WTC11 (cell line): ENCODE data around the gene MTA3. TPM values are rescaled to one million over a fixed set of nuclear protein-coding genes. Genes with fewer than 3 reads are reported as not detected.

Experiments used
- ATAC-seq: fragments of 200-7000 bp; cut with Tn5 transposase; 2 replicates; pipeline ENCODE4 v1.10.0; 2021; ENCODE audit warnings: mild to moderate bottlenecking, moderate library complexity
- CTCF ChIA-PET: fragments of 300-600 bp; sonication (Branson Sonifier 250); formaldehyde crosslinking; loops from one replicate; lab custom pipeline; 2021; ENCODE audit warnings: antibody characterized with exemption; lab: Charles Lee
- POLR2A ChIA-PET: fragments of 350-600 bp; sonication (Branson Sonifier 250); formaldehyde crosslinking; loops from one replicate; lab custom pipeline; 2021; ENCODE audit warnings: antibody characterized with exemption; lab: Charles Lee
- DNase-seq: peaks from one replicate; pipeline ENCODE4 v3.0.0; 2021; ENCODE audit warnings: low spot score
- H3K27ac Mint-ChIP-seq: 2 replicates; pipeline ENCODE4 v1.8.0; 2021; ENCODE audit warnings: mixed read lengths
- H3K27me3 Mint-ChIP-seq: 2 replicates; pipeline ENCODE4 v1.8.0; 2021; ENCODE audit warnings: low read depth, mild to moderate bottlenecking, moderate library complexity, mixed read lengths
- H3K36me3 Mint-ChIP-seq: 2 replicates; pipeline ENCODE4 v1.8.0; 2021; ENCODE audit warnings: mixed read lengths
- H3K4me1 Mint-ChIP-seq: 2 replicates; pipeline ENCODE4 v1.8.0; 2022; ENCODE audit warnings: mixed read lengths
- H3K4me3 Mint-ChIP-seq: 2 replicates; pipeline ENCODE4 v1.8.0; 2021; ENCODE audit warnings: mild to moderate bottlenecking, moderate library complexity, mixed read lengths
- H3K9me3 Mint-ChIP-seq: 2 replicates; pipeline ENCODE4 v1.8.0; 2021; ENCODE audit warnings: mixed read lengths
- ATF1 ChIP-seq: sonication (generic); formaldehyde crosslinking; IDR thresholded peaks from 2 replicates; pipeline ENCODE4 v1.8.1; 2023; ENCODE audit warnings: mild to moderate bottlenecking, moderate library complexity, missing genetic modification reagents
- CREB1 ChIP-seq: sonication (generic); formaldehyde crosslinking; IDR thresholded peaks from 2 replicates; pipeline ENCODE4 v1.8.0; 2023; ENCODE audit warnings: mild to moderate bottlenecking, missing genetic modification reagents
- E2F5 ChIP-seq: sonication (generic); formaldehyde crosslinking; IDR thresholded peaks from 2 replicates; pipeline ENCODE4 v1.8.1; 2022; ENCODE audit warnings: mild to moderate bottlenecking, moderate library complexity, missing genetic modification reagents
- ESRRA ChIP-seq: sonication (generic); formaldehyde crosslinking; IDR thresholded peaks from 2 replicates; pipeline ENCODE4 v1.8.1; 2022; ENCODE audit warnings: mild to moderate bottlenecking, missing genetic modification reagents, borderline replicate concordance
- FOXK1 ChIP-seq: sonication (generic); formaldehyde crosslinking; IDR thresholded peaks from 2 replicates; pipeline ENCODE4 v1.8.0; 2022; ENCODE audit warnings: mild to moderate bottlenecking, moderate library complexity, missing genetic modification reagents
- GRHL2 ChIP-seq: fragments of 250-450 bp; sonication (Bioruptor Pico); IDR thresholded peaks from 2 replicates; pipeline ENCODE4 v1.8.0; 2022; ENCODE audit warnings: mild to moderate bottlenecking, moderate library complexity; ENCODE audit not compliant: insufficient replicate concordance, severe bottlenecking
- GTF2I ChIP-seq: fragments of 250-450 bp; sonication (Bioruptor Pico); conservative IDR thresholded peaks from 2 replicates; pipeline ENCODE4 v1.4.0; 2021; ENCODE audit warnings: mild to moderate bottlenecking
- HMGA2 ChIP-seq: fragments of 250-450 bp; sonication (Bioruptor Pico); IDR thresholded peaks from 2 replicates; pipeline ENCODE4 v1.4.0; 2021; ENCODE audit warnings: mild to moderate bottlenecking, moderate library complexity
- IRF1 ChIP-seq: sonication (generic); formaldehyde crosslinking; IDR thresholded peaks from 2 replicates; pipeline ENCODE4 v1.8.0; 2023; ENCODE audit warnings: missing genetic modification reagents
- JAZF1 ChIP-seq: fragments of 250-450 bp; sonication (Bioruptor Pico); IDR thresholded peaks from 2 replicates; pipeline ENCODE4 v1.9.0; 2021; ENCODE audit warnings: moderate library complexity, mild to moderate bottlenecking, inconsistent platforms
- JUN ChIP-seq: sonication (generic); formaldehyde crosslinking; IDR thresholded peaks from 2 replicates; pipeline ENCODE4 v1.8.0; 2023; ENCODE audit warnings: mild to moderate bottlenecking, missing genetic modification reagents
- KAT7 ChIP-seq: sonication (generic); formaldehyde crosslinking; IDR thresholded peaks from 2 replicates; pipeline ENCODE4 v1.8.1; 2023; ENCODE audit warnings: missing genetic modification reagents, mild to moderate bottlenecking, borderline replicate concordance
- MXD4 ChIP-seq: fragments of 250-450 bp; sonication (Bioruptor Pico); IDR thresholded peaks from 2 replicates; pipeline ENCODE4 v1.8.0; 2021; ENCODE audit warnings: mild to moderate bottlenecking, moderate library complexity, borderline replicate concordance
- NR2C2 ChIP-seq: sonication (generic); formaldehyde crosslinking; IDR thresholded peaks from 2 replicates; pipeline ENCODE4 v1.8.0; 2022; ENCODE audit warnings: mild to moderate bottlenecking, missing genetic modification reagents
- NR3C1 ChIP-seq: sonication (generic); formaldehyde crosslinking; conservative IDR thresholded peaks from 2 replicates; pipeline ENCODE4 v1.8.1; 2023; ENCODE audit warnings: low read depth, mild to moderate bottlenecking, missing genetic modification reagents
- SMAD4 ChIP-seq: sonication (generic); formaldehyde crosslinking; IDR thresholded peaks from 2 replicates; pipeline ENCODE4 v1.8.0; 2022; ENCODE audit warnings: mild to moderate bottlenecking, missing genetic modification reagents
- SOX15 ChIP-seq: fragments of 250-450 bp; sonication (Bioruptor Pico); IDR thresholded peaks from 2 replicates; pipeline ENCODE4 v1.9.0; 2021; ENCODE audit warnings: mild to moderate bottlenecking
- SP1 ChIP-seq: sonication (generic); formaldehyde crosslinking; conservative IDR thresholded peaks from 2 replicates; pipeline ENCODE4 v1.8.1; 2022; ENCODE audit warnings: missing genetic modification reagents
- TCF7 ChIP-seq: sonication (generic); formaldehyde crosslinking; IDR thresholded peaks from 2 replicates; pipeline ENCODE4 v1.8.0; 2022; ENCODE audit warnings: mild to moderate bottlenecking, low read depth, missing genetic modification reagents, moderate library complexity
- TEAD1 ChIP-seq: sonication (generic); formaldehyde crosslinking; IDR thresholded peaks from 2 replicates; pipeline ENCODE4 v1.8.0; 2022; ENCODE audit warnings: mild to moderate bottlenecking, missing genetic modification reagents
- TP53 ChIP-seq: sonication (generic); formaldehyde crosslinking; IDR thresholded peaks from 2 replicates; pipeline ENCODE4 v1.8.1; 2023; ENCODE audit warnings: mild to moderate bottlenecking, missing genetic modification reagents
- ZNF219 ChIP-seq: sonication (generic); formaldehyde crosslinking; IDR thresholded peaks from 2 replicates; pipeline ENCODE4 v1.8.0; 2023; ENCODE audit warnings: missing genetic modification reagents, mild to moderate bottlenecking, borderline replicate concordance
- ZNF232 ChIP-seq: sonication (generic); formaldehyde crosslinking; IDR thresholded peaks from 2 replicates; pipeline ENCODE4 v1.8.0; 2022; ENCODE audit warnings: mild to moderate bottlenecking, missing genetic modification reagents
- ZNF317 ChIP-seq: sonication (generic); formaldehyde crosslinking; IDR thresholded peaks from 2 replicates; pipeline ENCODE4 v1.8.1; 2023; ENCODE audit warnings: low read depth, mild to moderate bottlenecking, moderate library complexity, missing genetic modification reagents, borderline replicate concordance
- ZNF396 ChIP-seq: fragments of 250-450 bp; sonication (Bioruptor Pico); IDR thresholded peaks from 2 replicates; pipeline ENCODE4 v1.8.0; 2021; ENCODE audit warnings: mild to moderate bottlenecking, moderate library complexity, borderline replicate concordance
- total RNA-seq: library from RNA; stranded (reverse); gene quantifications from 3 replicates; pipeline ENCODE4 v1.2.3, GENCODE V29; 2021
- TF ChIP-seq, protein P1 (sequence below): sonication (generic); formaldehyde crosslinking; IDR thresholded peaks from 2 replicates; pipeline ENCODE4 v1.8.0; 2022; ENCODE audit warnings: mild to moderate bottlenecking, missing genetic modification reagents
- TF ChIP-seq, protein P2 (sequence below): fragments of 250-450 bp; sonication (Bioruptor Pico); IDR thresholded peaks from 2 replicates; pipeline ENCODE4 v1.9.0; 2021; ENCODE audit warnings: mild to moderate bottlenecking
- TF ChIP-seq, protein P3 (sequence below): sonication (generic); formaldehyde crosslinking; IDR thresholded peaks from 2 replicates; pipeline ENCODE4 v1.8.0; 2023; ENCODE audit warnings: mild to moderate bottlenecking, missing genetic modification reagents
- TF ChIP-seq, protein P4 (sequence below): sonication (generic); formaldehyde crosslinking; IDR thresholded peaks from 2 replicates; pipeline ENCODE4 v1.8.1; 2023; ENCODE audit warnings: mild to moderate bottlenecking, missing genetic modification reagents
- TF ChIP-seq, protein P5 (sequence below): sonication (generic); formaldehyde crosslinking; IDR thresholded peaks from 2 replicates; pipeline ENCODE4 v1.8.1; 2023; ENCODE audit warnings: mild to moderate bottlenecking, missing genetic modification reagents, moderate library complexity

Gene MTA3
- total RNA-seq, 1 experiment from 2014 or later = 153 TPM

DNA sequence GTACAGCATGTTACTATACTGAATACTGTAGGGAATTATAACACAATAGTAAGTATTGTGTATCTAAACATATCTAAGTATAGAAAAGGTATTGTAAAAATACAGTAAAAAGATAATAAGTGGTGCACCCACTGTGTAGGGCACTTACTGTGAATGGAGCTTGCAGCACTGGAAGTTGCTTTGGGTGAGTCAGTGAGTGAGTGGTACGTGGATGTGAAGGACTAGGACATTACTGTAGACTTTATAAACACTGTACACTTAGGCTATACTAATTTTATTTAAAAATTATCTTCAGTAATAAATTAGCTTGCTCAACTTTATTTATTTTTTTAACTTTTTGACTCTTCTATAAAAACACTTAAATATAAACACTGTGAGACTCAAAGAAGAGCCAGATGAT is 82.6 kb downstream of the MTA3 start:
- TF ChIP-seq ATF1 (no peak), TCF7 (CRISPR knock-in tag) (no peak), SP1 (CRISPR knock-in tag) (no peak), ZNF232 (CRISPR knock-in tag) (no peak), TP53 (CRISPR knock-in tag) (no peak), GRHL2 (CRISPR knock-in tag) (no peak), NR3C1 (CRISPR knock-in tag) (no peak), NR2C2 (CRISPR knock-in tag) (no peak), MXD4 (CRISPR knock-in tag) (no peak), SMAD4 (no peak), SOX15 (no peak), CREB1 (CRISPR knock-in tag) (no peak)
- TF ChIP-seq, protein P1, sequence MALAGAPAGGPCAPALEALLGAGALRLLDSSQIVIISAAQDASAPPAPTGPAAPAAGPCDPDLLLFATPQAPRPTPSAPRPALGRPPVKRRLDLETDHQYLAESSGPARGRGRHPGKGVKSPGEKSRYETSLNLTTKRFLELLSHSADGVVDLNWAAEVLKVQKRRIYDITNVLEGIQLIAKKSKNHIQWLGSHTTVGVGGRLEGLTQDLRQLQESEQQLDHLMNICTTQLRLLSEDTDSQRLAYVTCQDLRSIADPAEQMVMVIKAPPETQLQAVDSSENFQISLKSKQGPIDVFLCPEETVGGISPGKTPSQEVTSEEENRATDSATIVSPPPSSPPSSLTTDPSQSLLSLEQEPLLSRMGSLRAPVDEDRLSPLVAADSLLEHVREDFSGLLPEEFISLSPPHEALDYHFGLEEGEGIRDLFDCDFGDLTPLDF = no peak
- H3K27me3 Mint-ChIP-seq = no peaks in the 10 kb centered on the region
- DNase-seq (no peak), ATAC-seq (no peak)
- H3K9me3 Mint-ChIP-seq = peaks cover 5% of the 10 kb centered on the region; the same call in 1 of the 2 replicates
- ChIA-PET CTCF (interaction anchor here (0.6 to 1.2 kb wide), 4 partner anchors 10 to 207 kb away, joined by 3 read pairs; no protein-coding TSS in a partner anchor), POLR2A (no interaction called here)
- H3K27ac Mint-ChIP-seq = no peak overlapping the region
- no peak overlapping the region for H3K4me3 Mint-ChIP-seq
- peaks cover 58% of the 10 kb centered on the region for H3K4me1 Mint-ChIP-seq
- peaks cover 26% of the 10 kb centered on the region for H3K36me3 Mint-ChIP-seq

DNA sequence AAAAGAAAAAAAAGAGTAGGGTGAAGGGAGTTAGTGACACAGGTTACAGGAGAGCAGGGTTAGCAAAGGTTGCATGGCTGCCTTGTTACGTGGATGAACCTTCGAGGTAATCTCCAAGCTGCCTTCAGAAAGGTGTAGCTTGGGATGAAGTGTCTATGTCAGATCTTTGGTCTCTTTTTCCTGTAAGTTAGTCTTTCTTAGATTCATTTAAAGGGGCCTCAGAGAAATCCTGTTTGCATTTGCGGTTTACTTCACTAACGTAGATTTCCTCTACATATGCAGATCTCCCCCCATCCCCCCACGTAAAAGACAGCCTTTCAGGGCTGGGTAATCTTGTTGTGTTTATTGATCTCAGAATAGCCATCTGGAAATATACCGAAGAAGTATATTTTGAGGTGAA is 83.7 kb downstream of the MTA3 start:
- CTCF ChIA-PET = interaction anchor here (1.0 to 1.2 kb wide), 2 partner anchors 9 to 11 kb away, joined by 3 read pairs; no protein-coding TSS in a partner anchor
- ATAC-seq (peak; percentile 37), DNase-seq (no peak)
- Mint-ChIP-seq H3K4me3 (peak overlapping the region; percentile 38), H3K27ac (peak overlapping the region; percentile 79), H3K9me3 (no peaks in the 10 kb centered on the region), H3K36me3 (peaks cover 20% of the 10 kb centered on the region), H3K27me3 (no peaks in the 10 kb centered on the region), H3K4me1 (peaks cover 51% of the 10 kb centered on the region)
- POLR2A ChIA-PET = no interaction called here
- TF ChIP-seq GTF2I (CRISPR knock-in tag) (no peak), NR2C2 (CRISPR knock-in tag) (no peak), JAZF1 (CRISPR knock-in tag) (no peak), ZNF219 (no peak), HMGA2 (CRISPR knock-in tag) (no peak), IRF1 (CRISPR knock-in tag) (no peak), TP53 (CRISPR knock-in tag) (no peak), ZNF396 (CRISPR knock-in tag) (no peak), ESRRA (no peak), E2F5 (CRISPR knock-in tag) (no peak), SP1 (CRISPR knock-in tag) (no peak), KAT7 (no peak), JUN (CRISPR knock-in tag) (no peak), ZNF317 (no peak), FOXK1 (no peak), TEAD1 (CRISPR knock-in tag) (no peak)
- TF ChIP-seq, protein P2, sequence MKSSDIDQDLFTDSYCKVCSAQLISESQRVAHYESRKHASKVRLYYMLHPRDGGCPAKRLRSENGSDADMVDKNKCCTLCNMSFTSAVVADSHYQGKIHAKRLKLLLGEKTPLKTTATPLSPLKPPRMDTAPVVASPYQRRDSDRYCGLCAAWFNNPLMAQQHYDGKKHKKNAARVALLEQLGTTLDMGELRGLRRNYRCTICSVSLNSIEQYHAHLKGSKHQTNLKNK (CRISPR knock-in tag) = no peak
- TF ChIP-seq, protein P3, sequence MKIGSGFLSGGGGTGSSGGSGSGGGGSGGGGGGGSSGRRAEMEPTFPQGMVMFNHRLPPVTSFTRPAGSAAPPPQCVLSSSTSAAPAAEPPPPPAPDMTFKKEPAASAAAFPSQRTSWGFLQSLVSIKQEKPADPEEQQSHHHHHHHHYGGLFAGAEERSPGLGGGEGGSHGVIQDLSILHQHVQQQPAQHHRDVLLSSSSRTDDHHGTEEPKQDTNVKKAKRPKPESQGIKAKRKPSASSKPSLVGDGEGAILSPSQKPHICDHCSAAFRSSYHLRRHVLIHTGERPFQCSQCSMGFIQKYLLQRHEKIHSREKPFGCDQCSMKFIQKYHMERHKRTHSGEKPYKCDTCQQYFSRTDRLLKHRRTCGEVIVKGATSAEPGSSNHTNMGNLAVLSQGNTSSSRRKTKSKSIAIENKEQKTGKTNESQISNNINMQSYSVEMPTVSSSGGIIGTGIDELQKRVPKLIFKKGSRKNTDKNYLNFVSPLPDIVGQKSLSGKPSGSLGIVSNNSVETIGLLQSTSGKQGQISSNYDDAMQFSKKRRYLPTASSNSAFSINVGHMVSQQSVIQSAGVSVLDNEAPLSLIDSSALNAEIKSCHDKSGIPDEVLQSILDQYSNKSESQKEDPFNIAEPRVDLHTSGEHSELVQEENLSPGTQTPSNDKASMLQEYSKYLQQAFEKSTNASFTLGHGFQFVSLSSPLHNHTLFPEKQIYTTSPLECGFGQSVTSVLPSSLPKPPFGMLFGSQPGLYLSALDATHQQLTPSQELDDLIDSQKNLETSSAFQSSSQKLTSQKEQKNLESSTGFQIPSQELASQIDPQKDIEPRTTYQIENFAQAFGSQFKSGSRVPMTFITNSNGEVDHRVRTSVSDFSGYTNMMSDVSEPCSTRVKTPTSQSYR = no peak
- TF ChIP-seq, protein P4, sequence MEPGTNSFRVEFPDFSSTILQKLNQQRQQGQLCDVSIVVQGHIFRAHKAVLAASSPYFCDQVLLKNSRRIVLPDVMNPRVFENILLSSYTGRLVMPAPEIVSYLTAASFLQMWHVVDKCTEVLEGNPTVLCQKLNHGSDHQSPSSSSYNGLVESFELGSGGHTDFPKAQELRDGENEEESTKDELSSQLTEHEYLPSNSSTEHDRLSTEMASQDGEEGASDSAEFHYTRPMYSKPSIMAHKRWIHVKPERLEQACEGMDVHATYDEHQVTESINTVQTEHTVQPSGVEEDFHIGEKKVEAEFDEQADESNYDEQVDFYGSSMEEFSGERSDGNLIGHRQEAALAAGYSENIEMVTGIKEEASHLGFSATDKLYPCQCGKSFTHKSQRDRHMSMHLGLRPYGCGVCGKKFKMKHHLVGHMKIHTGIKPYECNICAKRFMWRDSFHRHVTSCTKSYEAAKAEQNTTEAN (CRISPR knock-in tag) = no peak
- TF ChIP-seq, protein P5, sequence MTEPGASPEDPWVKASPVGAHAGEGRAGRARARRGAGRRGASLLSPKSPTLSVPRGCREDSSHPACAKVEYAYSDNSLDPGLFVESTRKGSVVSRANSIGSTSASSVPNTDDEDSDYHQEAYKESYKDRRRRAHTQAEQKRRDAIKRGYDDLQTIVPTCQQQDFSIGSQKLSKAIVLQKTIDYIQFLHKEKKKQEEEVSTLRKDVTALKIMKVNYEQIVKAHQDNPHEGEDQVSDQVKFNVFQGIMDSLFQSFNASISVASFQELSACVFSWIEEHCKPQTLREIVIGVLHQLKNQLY = no peak
